Measurements from ENCODE around the gene RHBG.

GRCh38 chr1:156400191-156400935 lies 31.4 kb downstream of the RHBG start:
- TF ChIP-seq CTCF (IDR thresholded peaks at IDR 0.05) (no peak), POLR2A (IDR thresholded peaks at IDR 0.05) (no peak)
